ENCODE data around the gene FAM187B. TPM values are rescaled to one million over a fixed set of nuclear protein-coding genes. Genes with fewer than 3 reads are reported as not detected.
A peak's percentile ranks its signal among the peaks of the same experiment; 100 is the strongest.
"Not testable (repeated sequence)": the region's sequence is repeated elsewhere in the genome, so short reads cannot be mapped to it uniquely, and the experiment has no call there.

Gene FAM187B
- total RNA-seq, 1 donor from 2014 or later: not detected

GRCh38 chr19:35222373-35223015 lies 6.0 kb downstream of the FAM187B start:
- TF ChIP-seq, protein P1, sequence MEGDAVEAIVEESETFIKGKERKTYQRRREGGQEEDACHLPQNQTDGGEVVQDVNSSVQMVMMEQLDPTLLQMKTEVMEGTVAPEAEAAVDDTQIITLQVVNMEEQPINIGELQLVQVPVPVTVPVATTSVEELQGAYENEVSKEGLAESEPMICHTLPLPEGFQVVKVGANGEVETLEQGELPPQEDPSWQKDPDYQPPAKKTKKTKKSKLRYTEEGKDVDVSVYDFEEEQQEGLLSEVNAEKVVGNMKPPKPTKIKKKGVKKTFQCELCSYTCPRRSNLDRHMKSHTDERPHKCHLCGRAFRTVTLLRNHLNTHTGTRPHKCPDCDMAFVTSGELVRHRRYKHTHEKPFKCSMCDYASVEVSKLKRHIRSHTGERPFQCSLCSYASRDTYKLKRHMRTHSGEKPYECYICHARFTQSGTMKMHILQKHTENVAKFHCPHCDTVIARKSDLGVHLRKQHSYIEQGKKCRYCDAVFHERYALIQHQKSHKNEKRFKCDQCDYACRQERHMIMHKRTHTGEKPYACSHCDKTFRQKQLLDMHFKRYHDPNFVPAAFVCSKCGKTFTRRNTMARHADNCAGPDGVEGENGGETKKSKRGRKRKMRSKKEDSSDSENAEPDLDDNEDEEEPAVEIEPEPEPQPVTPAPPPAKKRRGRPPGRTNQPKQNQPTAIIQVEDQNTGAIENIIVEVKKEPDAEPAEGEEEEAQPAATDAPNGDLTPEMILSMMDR (conservative IDR thresholded peaks at IDR 0.05; ENCODE audit: low read depth, low read length): no peak
- no peak for DNase-seq (ENCODE audit: low read depth)
- no peak overlapping the region for H3K4me3 ChIP-seq (ENCODE audit: low read depth, low read length)

- DNase-seq (ENCODE audit: low read depth): not testable (repeated sequence)
These were observed 7.5 kb downstream of the FAM187B start for GRCh38 chr19:35220973-35221590.

DNA sequence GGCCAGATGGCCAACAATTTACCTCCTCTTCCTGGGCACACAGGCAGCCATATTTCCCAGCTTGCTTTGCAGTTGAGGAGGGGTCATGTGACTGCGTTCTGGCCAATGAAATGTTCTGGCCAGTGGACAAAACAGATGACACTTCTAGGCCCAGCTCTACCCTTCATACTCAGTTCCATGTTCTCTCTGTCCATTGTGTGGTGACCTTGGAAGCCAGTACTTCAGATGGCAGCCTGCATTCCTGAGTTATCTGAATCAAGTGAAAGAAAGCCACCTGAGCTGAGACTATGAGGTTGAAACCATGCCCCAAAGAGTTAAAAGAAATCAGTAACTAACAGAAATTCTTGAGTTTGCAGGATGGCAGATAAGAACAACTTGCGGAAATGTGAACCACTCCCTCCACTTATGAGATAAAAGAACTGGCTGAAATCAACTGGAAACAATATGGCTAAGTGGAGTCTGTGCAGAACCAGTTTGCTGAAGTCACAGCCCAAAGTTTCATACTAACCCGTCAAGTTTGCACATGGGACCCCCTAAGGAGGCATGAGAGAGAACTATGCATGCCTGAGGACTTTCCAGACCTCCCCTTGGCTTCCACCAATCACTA lies 8.1 kb downstream of the FAM187B start:
- TF ChIP-seq, protein P1 (conservative IDR thresholded peaks at IDR 0.05; ENCODE audit: low read depth, low read length): no peak
- no peak overlapping the region for H3K4me3 ChIP-seq (ENCODE audit: low read depth, low read length)
- DNase-seq (ENCODE audit: low read depth): no peak

More at GRCh38 chr19:35220973-35221590, 7.5 kb downstream of the FAM187B start:
- H3K4me3 ChIP-seq (ENCODE audit: low read depth, low read length): not testable (repeated sequence)

DNA sequence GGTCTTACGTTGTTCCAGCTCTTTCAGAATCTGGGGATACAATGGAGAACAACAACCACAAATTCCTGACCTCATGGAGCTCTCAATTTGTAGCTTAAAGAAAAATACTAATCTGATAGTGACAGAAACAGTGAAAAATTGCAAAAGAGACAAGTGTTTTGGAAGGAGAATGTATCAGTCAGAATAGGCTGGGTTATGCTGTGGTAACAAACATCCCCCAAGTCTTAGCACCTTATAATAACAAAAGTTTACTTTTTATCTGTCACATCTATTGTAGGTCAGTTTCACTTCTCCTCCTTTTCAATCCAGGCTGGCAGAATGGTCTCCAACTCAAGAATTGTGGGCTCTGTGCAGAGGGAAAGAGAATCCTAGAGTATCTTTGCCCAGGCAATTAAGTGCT lies 9.5 kb downstream of the FAM187B start:
- no peak overlapping the region for H3K4me3 ChIP-seq (ENCODE audit: low read depth, low read length)
- no peak for DNase-seq (ENCODE audit: low read depth)
- TF ChIP-seq, protein P1 (conservative IDR thresholded peaks at IDR 0.05; ENCODE audit: low read depth, low read length): no peak

DNA sequence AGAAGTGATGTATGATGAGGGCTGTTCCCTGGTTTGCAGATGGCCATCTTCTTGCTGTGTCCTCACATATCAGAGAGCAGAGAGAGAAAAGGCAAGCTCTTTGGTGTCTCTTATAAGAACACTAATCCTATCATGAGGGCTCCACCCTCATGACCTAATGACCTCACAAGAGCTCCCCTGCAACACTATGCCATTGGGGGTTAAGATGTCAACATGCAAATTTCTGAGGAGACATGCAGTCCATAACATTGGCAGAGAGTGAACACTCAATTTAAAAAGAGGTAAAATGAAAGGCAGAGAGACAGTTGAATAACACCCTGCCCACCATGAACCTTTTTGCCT lies 10.9 kb downstream of the FAM187B start:
- DNase-seq (ENCODE audit: low read depth): no peak
- no peak overlapping the region for H3K4me3 ChIP-seq (ENCODE audit: low read depth, low read length)
- TF ChIP-seq, protein P1 (conservative IDR thresholded peaks at IDR 0.05; ENCODE audit: low read depth, low read length): no peak

GRCh38 chr19:35216833-35217648 lies 11.5 kb downstream of the FAM187B start:
- no peak for DNase-seq (ENCODE audit: low read depth)
- no peak overlapping the region for H3K4me3 ChIP-seq (ENCODE audit: low read depth, low read length)
- TF ChIP-seq, protein P1 (conservative IDR thresholded peaks at IDR 0.05; ENCODE audit: low read depth, low read length): peak; percentile 10

Measured in epithelial cell of proximal tubule (primary cell).